ENCODE data around the gene PDE4D.
"Not testable (repeated sequence)": the region's sequence is repeated elsewhere in the genome, so short reads cannot be mapped to it uniquely, and the experiment has no call there.

Gene PDE4D

GRCh38 chr5:59600998-59601397 lies 292.5 kb downstream of the PDE4D start:
- no peak for DNase-seq

GRCh38 chr5:59600153-59600552 lies 293.4 kb downstream of the PDE4D start:
- no peak for DNase-seq

GRCh38 chr5:59599729-59600128 lies 293.8 kb downstream of the PDE4D start:
- DNase-seq, result no peak

- no peak for DNase-seq
Observed at GRCh38 chr5:59598547-59598874, 295.0 kb downstream of the PDE4D start.

- DNase-seq, result no peak
Observed at GRCh38 chr5:59597690-59598546, 295.6 kb downstream of the PDE4D start.

- DNase-seq, result no peak
Observed at GRCh38 chr5:59596586-59597350, 296.8 kb downstream of the PDE4D start.

GRCh38 chr5:59594118-59594517 lies 299.4 kb downstream of the PDE4D start:
- DNase-seq, result not testable (repeated sequence)

- DNase-seq, result no peak
Observed at GRCh38 chr5:59593439-59594007, 300.0 kb downstream of the PDE4D start.

- DNase-seq, result no peak
Observed at GRCh38 chr5:59592101-59592500, 301.4 kb downstream of the PDE4D start.

GRCh38 chr5:59591162-59591561 lies 302.4 kb downstream of the PDE4D start:
- no peak for DNase-seq

- DNase-seq, result no peak
Observed at GRCh38 chr5:59588922-59589321, 304.6 kb downstream of the PDE4D start.

GRCh38 chr5:59587489-59588337 lies 305.8 kb downstream of the PDE4D start:
- DNase-seq, result no peak

- DNase-seq, result no peak
Observed at GRCh38 chr5:59586841-59587240, 306.7 kb downstream of the PDE4D start.

GRCh38 chr5:59584858-59585846 lies 308.4 kb downstream of the PDE4D start:
- DNase-seq, result no peak

GRCh38 chr5:59583810-59584562 lies 309.5 kb downstream of the PDE4D start:
- no peak for DNase-seq

- DNase-seq, result no peak
Observed at GRCh38 chr5:59583151-59583809, 310.2 kb downstream of the PDE4D start.

- no peak for DNase-seq
Observed at GRCh38 chr5:59582746-59583145, 310.8 kb downstream of the PDE4D start.

GRCh38 chr5:59579824-59580167 lies 313.7 kb downstream of the PDE4D start:
- DNase-seq, result no peak

- DNase-seq, result no peak
Observed at GRCh38 chr5:59579101-59579823, 314.3 kb downstream of the PDE4D start.

- no peak for DNase-seq
Observed at GRCh38 chr5:59577485-59577884, 316.0 kb downstream of the PDE4D start.
